ENCODE data around the gene SIGLEC8. TPM values are rescaled to one million over a fixed set of nuclear protein-coding genes. Genes with fewer than 3 reads are reported as not detected.

SIGLEC8 gene
- total and polyA plus RNA-seq, 9 of the 15 experiments (the other 6 are each of a cell fraction or from before 2014, with no cell fraction given), result 0.04 to 0.65 (median 0.39) TPM

DNA sequence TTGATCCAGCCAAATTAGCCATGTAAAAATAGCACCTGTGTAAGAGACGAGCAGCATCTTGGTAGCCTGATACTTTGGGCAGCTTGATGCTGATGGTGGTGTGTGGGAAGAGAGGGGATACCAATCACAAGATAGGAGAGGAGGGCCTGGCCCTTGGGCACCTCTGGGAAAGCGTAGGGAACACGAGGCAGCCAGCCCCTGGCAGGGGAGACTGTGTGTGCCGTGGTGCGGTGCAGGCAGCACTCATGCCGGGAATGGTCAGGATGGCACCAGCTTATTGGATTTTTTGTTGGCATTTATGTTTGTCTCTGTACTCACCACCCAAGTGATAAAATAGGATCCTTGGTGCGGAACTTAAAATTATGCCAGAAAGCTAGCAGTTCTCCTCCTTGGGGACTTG lies 10.2 kb downstream of the SIGLEC8 start (continued):
- no peak for TF ChIP-seq CUX1 (CRISPR knock-in tag; IDR thresholded peaks at IDR 0.05)
- TF ChIP-seq HDAC2 (IDR thresholded peaks at IDR 0.05), result no peak
- TF ChIP-seq SIN3A (IDR thresholded peaks at IDR 0.05; ENCODE audit: borderline replicate concordance in 2 of 2, control insufficient read depth in 1 of 2, low read depth in 2 of 2, low read length in 2 of 2), result no peak
- no peak for TF ChIP-seq NR2C2 (CRISPR knock-in tag; IDR thresholded peaks at IDR 0.05)
- no peak for TF ChIP-seq NR2C2 (tag; IDR thresholded peaks at IDR 0.05)
- TF ChIP-seq FOXP4 (CRISPR knock-in tag; IDR thresholded peaks at IDR 0.05; ENCODE audit: borderline replicate concordance), result no peak
- TF ChIP-seq, protein P1, sequence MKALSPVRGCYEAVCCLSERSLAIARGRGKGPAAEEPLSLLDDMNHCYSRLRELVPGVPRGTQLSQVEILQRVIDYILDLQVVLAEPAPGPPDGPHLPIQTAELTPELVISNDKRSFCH (CRISPR knock-in tag; IDR thresholded peaks at IDR 0.05), result no peak
- TF ChIP-seq, protein P1 (tag; IDR thresholded peaks at IDR 0.05), result no peak
- TF ChIP-seq RBM39 (optimal IDR thresholded peaks at IDR 0.05; ENCODE audit: low read depth, low read length), result no peak
- TF ChIP-seq RBFOX2 (IDR thresholded peaks at IDR 0.05; ENCODE audit: low read depth, low read length), result no peak

Data from K562 (cell line).